HL-60 (cell line): ENCODE data around the gene GJB2.

Source experiments
- DNase-seq, 2 experiments: peaks; one replicate each; pipeline ENCODE4 v3.0.0-alpha.2; 2010 to 2020; ENCODE audit warnings: low read depth in 1 of 2, low spot score in 1 of 2
- H3K27ac ChIP-seq: fragments of 250-450 bp; sonication (Bioruptor Pico); replicated peaks from 2 replicates; pipeline ENCODE4 v1.5.1; 2020; ENCODE audit warnings: mild to moderate bottlenecking, moderate library complexity
- H3K27me3 ChIP-seq: fragments of 250-450 bp; sonication (Bioruptor Pico); 2 replicates; pipeline ENCODE4 v1.5.1; 2021; ENCODE audit warnings: mild to moderate bottlenecking, moderate library complexity; ENCODE audit not compliant: insufficient read depth, poor library complexity, severe bottlenecking
- H3K4me3 ChIP-seq: replicated peaks from 2 replicates; pipeline ENCODE4 v1.5.1; 2011; ENCODE audit warnings: mild to moderate bottlenecking, control low read depth, low read length; ENCODE audit not compliant: insufficient read depth
- GABPA ChIP-seq: IDR thresholded peaks from 2 replicates; pipeline ENCODE4 v1.6.1; 2012; ENCODE audit warnings: low read depth
- POLR2AphosphoS5 ChIP-seq: IDR thresholded peaks from 2 replicates; pipeline ENCODE4 v1.6.1; 2012; ENCODE audit warnings: low read depth
- SPI1 ChIP-seq: IDR thresholded peaks from 2 replicates; pipeline ENCODE4 v1.6.1; 2012; ENCODE audit warnings: low read depth, mild to moderate bottlenecking, borderline replicate concordance
- TF ChIP-seq, protein P1 (sequence below): IDR thresholded peaks from one replicate; pipeline ENCODE4 v1.5.1; 2011; ENCODE audit warnings: low read length, control low read depth, inconsistent platforms; ENCODE audit not compliant: insufficient read depth
- TF ChIP-seq, protein P2 (sequence below): IDR thresholded peaks from 2 replicates; pipeline ENCODE4 v1.6.1; 2012; ENCODE audit warnings: low read depth; ENCODE audit not compliant: insufficient replicate concordance

GJB2 gene

DNA sequence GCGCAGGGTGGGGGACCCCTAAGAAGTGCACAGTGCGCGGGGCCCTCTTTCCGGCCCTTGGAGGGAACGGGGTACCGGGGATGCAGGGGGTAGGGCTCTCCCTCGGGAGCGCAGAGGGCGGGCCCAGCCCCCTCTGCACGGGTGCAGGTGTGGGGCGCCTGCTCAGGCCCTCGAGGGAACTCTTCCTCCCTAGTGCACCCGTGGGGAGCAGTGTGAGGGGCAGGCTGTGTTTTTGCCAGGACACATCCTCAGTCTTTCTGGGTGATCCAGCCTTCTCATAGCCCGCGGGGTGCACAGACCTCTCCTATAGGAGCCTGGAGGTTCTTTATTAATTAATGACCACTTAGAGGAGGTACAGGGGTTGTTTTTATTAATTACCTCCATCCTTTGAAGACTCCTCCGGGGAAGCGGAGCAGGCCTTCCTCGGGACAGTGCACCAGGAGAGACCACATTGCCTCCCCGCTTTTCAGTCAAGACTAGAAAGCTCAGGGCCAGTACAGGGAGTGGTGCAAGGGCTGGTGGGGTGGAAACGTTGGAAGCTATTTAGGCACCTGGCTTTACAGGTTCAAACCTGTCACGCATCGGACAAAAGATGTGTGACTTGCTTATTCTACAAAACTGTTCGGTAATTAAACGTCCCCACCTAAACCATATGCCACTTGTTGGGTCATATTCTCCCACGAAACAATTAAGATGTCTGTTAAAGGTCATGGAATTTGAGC, 40.0 kb upstream of the GJB2 start:
- peaks cover 29% of the 10 kb centered on the region for H3K27me3 ChIP-seq
- TF ChIP-seq SPI1 = no peak
- TF ChIP-seq, protein P1, sequence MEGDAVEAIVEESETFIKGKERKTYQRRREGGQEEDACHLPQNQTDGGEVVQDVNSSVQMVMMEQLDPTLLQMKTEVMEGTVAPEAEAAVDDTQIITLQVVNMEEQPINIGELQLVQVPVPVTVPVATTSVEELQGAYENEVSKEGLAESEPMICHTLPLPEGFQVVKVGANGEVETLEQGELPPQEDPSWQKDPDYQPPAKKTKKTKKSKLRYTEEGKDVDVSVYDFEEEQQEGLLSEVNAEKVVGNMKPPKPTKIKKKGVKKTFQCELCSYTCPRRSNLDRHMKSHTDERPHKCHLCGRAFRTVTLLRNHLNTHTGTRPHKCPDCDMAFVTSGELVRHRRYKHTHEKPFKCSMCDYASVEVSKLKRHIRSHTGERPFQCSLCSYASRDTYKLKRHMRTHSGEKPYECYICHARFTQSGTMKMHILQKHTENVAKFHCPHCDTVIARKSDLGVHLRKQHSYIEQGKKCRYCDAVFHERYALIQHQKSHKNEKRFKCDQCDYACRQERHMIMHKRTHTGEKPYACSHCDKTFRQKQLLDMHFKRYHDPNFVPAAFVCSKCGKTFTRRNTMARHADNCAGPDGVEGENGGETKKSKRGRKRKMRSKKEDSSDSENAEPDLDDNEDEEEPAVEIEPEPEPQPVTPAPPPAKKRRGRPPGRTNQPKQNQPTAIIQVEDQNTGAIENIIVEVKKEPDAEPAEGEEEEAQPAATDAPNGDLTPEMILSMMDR = no peak
- no peak for TF ChIP-seq POLR2AphosphoS5
- TF ChIP-seq, protein P2, sequence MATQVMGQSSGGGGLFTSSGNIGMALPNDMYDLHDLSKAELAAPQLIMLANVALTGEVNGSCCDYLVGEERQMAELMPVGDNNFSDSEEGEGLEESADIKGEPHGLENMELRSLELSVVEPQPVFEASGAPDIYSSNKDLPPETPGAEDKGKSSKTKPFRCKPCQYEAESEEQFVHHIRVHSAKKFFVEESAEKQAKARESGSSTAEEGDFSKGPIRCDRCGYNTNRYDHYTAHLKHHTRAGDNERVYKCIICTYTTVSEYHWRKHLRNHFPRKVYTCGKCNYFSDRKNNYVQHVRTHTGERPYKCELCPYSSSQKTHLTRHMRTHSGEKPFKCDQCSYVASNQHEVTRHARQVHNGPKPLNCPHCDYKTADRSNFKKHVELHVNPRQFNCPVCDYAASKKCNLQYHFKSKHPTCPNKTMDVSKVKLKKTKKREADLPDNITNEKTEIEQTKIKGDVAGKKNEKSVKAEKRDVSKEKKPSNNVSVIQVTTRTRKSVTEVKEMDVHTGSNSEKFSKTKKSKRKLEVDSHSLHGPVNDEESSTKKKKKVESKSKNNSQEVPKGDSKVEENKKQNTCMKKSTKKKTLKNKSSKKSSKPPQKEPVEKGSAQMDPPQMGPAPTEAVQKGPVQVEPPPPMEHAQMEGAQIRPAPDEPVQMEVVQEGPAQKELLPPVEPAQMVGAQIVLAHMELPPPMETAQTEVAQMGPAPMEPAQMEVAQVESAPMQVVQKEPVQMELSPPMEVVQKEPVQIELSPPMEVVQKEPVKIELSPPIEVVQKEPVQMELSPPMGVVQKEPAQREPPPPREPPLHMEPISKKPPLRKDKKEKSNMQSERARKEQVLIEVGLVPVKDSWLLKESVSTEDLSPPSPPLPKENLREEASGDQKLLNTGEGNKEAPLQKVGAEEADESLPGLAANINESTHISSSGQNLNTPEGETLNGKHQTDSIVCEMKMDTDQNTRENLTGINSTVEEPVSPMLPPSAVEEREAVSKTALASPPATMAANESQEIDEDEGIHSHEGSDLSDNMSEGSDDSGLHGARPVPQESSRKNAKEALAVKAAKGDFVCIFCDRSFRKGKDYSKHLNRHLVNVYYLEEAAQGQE = no peak
- no peak for TF ChIP-seq GABPA
- H3K27ac ChIP-seq = no peak overlapping the region
- no peak for DNase-seq
- H3K4me3 ChIP-seq = peak overlapping the region; percentile 36

DNA sequence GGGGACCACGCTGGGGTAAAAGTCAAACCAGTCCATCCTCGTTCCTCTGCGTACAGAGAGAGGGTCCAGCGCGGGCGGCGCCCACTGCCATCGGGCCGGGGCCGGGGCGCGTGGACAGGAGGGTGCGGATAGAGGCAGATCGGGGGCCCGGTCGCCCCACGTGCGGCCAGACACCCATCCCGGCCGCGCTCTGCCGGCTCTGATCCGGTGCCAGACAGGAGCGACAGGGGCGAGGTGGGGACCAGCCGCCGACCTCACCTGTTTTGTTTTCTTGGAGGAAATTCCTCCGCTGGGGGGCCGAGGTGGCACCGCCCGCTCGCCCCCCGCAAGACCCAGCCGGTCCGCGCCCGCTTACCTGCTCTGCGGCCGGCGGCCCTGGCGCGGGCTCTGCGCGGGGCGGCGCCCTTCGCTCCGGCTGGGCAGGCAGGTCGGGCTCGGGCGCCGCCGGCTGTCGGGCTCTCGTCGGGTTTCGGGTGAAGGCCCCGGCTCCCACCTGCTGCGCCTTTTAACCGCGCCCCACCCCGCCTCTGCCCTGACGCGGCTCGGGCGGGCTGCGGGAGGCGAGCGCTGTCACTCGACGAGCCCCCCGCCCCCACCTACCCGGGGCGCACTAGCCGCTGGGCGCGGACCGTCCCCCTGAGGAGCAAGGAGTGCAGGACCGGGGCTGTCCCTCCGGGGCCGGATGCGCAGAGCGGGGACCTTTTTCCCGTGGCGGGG, 39.3 kb upstream of the GJB2 start, which contains the start of gene GJB6:
Gene GJB6 (minus strand): TSS at position 481 of the 717 bp plus-strand sequence. CDS start 8,839 bp downstream, outside the sequence.
- H3K27ac ChIP-seq = peak within 1 kb of the TSS; percentile 2; the same call in 1 of the 2 replicates
- no peak for DNase-seq
- TF ChIP-seq POLR2AphosphoS5 (no peak), SPI1 (no peak), GABPA (no peak)
- TF ChIP-seq, protein P1 = no peak
- TF ChIP-seq, protein P2 = no peak
- peak within 1 kb of the TSS; percentile 36 for H3K4me3 ChIP-seq
- H3K27me3 ChIP-seq = peaks cover 29% of the 10 kb centered on the region

DNA sequence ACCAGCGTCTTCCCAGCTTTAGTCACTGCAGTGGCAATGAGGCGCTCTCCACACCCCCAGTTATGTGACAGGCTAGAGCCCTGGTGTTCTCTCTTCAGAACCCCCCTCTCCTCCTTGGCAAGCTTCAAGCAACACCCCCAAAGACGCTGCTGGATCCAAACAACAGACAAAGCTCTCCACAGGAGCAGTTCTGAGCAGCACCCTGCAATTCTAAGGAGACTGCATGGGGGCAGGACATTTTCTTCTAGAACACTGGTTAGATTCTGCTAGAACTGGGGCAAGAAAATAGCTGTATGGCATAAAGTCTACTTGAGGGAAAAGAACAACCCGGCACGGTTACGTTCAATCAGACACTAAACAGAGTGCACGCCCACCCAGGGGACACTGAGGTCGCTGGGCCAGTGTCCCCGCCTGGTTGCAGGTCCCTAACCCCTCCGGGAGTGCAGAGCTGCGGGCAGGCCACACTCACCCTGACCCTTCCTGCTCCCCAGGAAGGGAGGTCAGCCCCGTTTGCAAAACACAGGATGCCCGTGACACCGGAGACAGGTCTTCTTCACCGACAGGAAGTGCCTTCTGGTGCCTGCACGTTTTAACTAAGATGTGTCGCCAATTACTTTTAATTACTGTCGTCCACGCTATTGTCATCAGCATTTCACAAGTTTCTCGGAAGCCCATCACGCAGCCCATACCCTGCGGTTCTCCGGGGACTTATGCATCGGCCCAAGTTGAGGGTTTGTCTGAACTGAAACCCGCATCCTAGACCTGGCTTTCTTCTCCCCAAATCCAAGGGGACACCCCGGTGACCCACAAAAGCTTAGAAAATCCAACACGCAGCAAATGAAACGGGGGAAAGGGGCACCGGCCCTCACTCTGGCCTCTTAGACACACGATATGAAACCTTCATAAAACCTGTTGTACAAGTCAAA, 38.4 kb upstream of the GJB2 start:
- peak overlapping the region; percentile 36 for H3K4me3 ChIP-seq
- H3K27me3 ChIP-seq = peaks cover 29% of the 10 kb centered on the region
- DNase-seq = peak in 1 of 2 experiments; percentile 27
- H3K27ac ChIP-seq = peak overlapping the region; percentile 2; the same call in 1 of the 2 replicates
- TF ChIP-seq GABPA (no peak), SPI1 (peak; percentile 15; the same call in 1 of the 2 replicates)
